ENCODE measurements around the gene EHBP1L1. TPM values are rescaled to one million over a fixed set of nuclear protein-coding genes. Genes with fewer than 3 reads are reported as not detected.

Gene EHBP1L1
- total and polyA plus RNA-seq, 8 donors = 28.5 to 133 (median 36.0) TPM

DNA sequence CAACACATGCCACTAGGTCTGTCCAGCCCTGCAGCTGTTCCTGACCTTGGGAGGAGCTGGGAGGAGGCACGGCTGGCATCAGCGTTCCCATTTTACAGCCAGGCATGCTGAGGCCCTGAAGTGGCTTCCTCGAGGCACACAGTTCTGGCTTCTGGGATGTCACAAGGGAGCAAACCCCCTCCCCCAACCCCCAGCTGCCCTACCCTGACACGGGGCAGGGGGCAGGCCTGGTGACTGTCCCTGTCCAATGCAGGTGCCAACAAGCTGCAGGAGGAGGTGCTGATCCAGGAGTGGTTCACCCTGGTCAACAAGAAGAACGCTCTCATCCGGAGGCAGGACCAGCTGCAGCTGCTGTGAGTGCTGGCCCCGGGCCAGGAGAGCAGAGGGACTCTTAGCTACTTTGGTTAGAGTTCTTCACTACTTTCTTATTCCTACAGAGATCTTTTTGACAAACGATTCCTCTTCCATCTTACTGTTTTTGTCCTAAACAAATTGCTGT, 14.4 kb downstream of the EHBP1L1 start:
- intact Hi-C loops (cut with DNase I) = loop anchor here in 1 of 2 donors (10.0 kb wide), 1 partner anchor 45 kb away; no protein-coding TSS in a partner anchor
- Histone ChIP-seq H3K4me1 (peaks cover 12 to 76% of the 10 kb centered on the region in 2 donors), H3K9me3 (no peaks in the 10 kb centered on the region), H3K36me3 (peaks cover 0 to 76% of the 10 kb centered on the region in 2 donors), H3K27ac (peak overlapping the region in 1 of 2 donors; percentile 41), H3K4me3 (no peak overlapping the region), H3K27me3 (no peaks in the 10 kb centered on the region)
- ATAC-seq = no peak
- TF ChIP-seq, protein P1, sequence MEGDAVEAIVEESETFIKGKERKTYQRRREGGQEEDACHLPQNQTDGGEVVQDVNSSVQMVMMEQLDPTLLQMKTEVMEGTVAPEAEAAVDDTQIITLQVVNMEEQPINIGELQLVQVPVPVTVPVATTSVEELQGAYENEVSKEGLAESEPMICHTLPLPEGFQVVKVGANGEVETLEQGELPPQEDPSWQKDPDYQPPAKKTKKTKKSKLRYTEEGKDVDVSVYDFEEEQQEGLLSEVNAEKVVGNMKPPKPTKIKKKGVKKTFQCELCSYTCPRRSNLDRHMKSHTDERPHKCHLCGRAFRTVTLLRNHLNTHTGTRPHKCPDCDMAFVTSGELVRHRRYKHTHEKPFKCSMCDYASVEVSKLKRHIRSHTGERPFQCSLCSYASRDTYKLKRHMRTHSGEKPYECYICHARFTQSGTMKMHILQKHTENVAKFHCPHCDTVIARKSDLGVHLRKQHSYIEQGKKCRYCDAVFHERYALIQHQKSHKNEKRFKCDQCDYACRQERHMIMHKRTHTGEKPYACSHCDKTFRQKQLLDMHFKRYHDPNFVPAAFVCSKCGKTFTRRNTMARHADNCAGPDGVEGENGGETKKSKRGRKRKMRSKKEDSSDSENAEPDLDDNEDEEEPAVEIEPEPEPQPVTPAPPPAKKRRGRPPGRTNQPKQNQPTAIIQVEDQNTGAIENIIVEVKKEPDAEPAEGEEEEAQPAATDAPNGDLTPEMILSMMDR (IDR thresholded peaks at IDR 0.05) = no peak
- peak in 1 of 4 donors; percentile 80 for DNase-seq

DNA sequence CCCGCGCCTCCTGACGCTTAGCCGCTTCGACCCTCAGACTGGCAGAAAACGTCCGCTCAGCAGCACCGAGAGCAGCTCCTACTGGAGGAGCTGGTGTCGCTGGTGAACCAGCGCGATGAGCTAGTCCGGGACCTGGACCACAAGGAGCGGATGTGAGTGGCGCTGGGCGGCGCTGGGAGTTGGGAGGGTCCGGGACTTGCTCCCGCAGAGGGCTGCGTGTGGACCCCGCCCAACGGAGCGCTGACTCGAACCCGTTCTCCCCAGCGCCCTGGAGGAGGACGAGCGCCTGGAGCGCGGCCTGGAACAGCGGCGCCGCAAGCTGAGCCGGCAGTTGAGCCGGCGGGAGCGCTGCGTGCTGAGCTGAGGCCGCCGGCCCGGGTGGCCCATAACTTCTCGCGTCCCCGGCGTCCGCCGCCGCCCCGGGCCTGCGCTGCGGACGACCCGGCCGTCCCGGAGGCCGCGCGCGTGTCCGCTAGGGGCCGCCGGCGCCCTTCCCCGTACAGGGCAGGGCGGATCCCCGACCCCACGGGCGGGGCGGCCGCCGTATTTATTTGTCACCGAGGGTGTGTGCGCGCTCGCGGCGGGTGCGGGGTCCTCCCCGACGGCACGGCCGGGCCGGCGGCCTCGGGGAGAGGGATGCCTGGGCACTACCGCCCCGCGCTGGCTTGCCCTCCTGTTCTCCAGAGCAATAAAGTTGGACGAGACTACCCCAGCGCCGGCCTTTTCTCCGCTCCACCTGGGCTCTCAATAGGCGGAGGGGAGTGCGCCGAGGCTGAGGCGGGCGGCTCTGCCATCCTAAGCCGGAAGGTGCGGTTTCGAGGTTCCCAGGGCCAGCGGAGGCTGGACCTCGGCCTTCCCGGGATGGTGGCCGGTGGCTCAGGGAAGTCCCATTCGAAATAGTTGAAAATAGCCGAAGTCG, 16.3 kb downstream of the EHBP1L1 start:
- no peaks in the 10 kb centered on the region for H3K27me3 ChIP-seq
- H3K27ac ChIP-seq = peak overlapping the region; percentile 53 to 69
- peaks cover 0 to 69% of the 10 kb centered on the region in 2 donors for H3K36me3 ChIP-seq
- H3K4me1 ChIP-seq = peaks cover 14 to 61% of the 10 kb centered on the region in 2 donors
- DNase-seq (no peak), ATAC-seq (peak; percentile 49)
- H3K9me3 ChIP-seq = no peaks in the 10 kb centered on the region
- TF ChIP-seq, protein P1 (IDR thresholded peaks at IDR 0.05) = no peak
- intact Hi-C loops (cut with DNase I) = loop anchor here in 1 of 2 donors (10.0 kb wide), 1 partner anchor 47 kb away; no protein-coding TSS in a partner anchor
- H3K4me3 ChIP-seq = peak overlapping the region in 1 of 2 donors; percentile 9

DNA sequence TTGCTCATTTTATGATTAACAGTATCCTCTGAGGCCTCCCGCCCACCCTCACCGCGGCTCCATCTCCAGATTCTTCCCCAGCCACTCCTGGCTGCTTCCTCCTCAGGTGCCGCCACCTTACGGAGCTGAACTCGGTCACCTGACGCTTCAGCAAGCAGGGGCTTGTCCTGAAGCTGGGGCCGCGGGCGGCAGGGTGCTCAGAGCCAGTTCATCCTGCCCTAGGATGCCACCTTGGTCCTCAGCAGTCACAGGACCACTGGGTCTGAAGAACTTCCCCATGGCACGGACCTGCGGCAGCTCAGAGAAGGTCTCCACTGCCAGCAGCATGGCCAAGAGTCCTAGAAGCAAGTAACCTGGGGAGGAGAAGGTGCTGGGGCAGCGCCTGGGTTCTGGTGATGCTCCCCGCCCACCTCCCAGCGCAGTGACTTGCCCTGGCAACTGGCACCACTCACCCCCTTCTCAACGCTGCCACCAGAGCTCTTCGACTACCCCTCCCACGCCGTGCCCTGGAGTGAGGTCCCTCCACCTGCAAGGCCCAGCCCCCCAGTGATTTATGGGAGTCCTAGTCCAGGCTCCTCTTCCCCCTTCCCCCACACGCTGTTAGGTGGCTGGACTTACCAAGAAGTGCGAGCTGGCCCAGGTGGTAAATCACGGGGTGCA, 17.1 kb downstream of the EHBP1L1 start:
- DNase-seq (no peak), ATAC-seq (no peak)
- Histone ChIP-seq H3K27ac (peak overlapping the region in 1 of 2 donors; percentile 69), H3K9me3 (no peaks in the 10 kb centered on the region), H3K4me3 (no peak overlapping the region), H3K36me3 (peaks cover 0 to 72% of the 10 kb centered on the region in 2 donors), H3K4me1 (peaks cover 9 to 53% of the 10 kb centered on the region in 2 donors), H3K27me3 (no peaks in the 10 kb centered on the region)
- TF ChIP-seq, protein P1 (IDR thresholded peaks at IDR 0.05) = no peak
- intact Hi-C loops (cut with DNase I) = loop anchor here in 1 of 2 donors (10.0 kb wide), 1 partner anchor 48 kb away; no protein-coding TSS in a partner anchor

DNA sequence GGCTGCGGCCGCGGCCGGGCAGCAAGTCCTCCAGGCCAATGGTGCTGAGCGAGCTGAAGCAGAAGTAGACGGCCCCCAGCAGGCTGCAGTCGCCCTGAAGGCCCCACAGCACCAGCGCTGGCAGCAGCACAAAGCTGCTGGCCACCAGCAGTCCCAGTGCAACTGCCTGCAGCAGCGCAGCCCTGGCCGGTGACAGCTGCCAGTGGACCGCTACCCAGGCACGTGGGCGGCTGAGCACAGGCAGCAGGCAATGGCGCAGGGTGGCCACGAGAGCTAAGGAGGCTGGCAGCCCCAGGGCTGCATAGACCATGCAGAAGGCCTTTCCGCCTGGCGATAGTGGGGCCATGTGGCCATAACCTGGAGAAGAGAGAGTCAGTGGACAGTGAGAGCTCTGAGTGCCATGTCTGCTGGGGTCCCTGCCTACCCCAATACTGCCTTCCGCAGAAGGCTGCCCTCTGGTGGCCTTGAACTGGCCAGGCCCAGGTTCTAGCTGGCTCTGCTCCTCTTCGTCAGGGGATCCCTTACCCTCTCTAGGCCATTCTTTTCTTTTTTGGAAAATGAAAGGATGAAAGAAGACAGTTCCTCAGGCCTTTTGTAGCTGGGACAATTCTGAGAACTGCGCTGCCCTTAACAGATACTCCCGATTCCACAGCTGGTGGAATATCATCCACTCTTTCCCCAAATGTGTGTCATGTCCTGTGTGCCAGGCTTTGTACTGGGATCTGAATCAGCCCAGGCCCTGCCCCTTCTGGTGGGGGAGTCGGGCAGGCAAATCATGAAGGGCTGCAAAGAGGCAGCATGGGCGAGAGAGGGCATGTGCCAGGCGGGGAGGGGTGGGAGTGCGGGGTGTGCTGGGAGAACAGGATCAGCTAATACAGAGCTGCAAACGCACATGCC, 17.9 kb downstream of the EHBP1L1 start:
- intact Hi-C loops (cut with DNase I) = loop anchor here in 1 of 2 donors (10.0 kb wide), 1 partner anchor 49 kb away; no protein-coding TSS in a partner anchor
- Histone ChIP-seq H3K9me3 (no peaks in the 10 kb centered on the region), H3K4me3 (no peak overlapping the region), H3K27ac (peak overlapping the region in 1 of 2 donors; percentile 11), H3K36me3 (peaks cover 0 to 78% of the 10 kb centered on the region in 2 donors), H3K4me1 (peaks cover 6 to 46% of the 10 kb centered on the region in 2 donors), H3K27me3 (no peaks in the 10 kb centered on the region)
- no peak for DNase-seq
- peak; percentile 28 for ATAC-seq
- TF ChIP-seq, protein P1 (IDR thresholded peaks at IDR 0.05) = peak; percentile 22 to 57
